ENCODE data around the gene TPP1. TPM values are rescaled to one million over a fixed set of nuclear protein-coding genes. Genes with fewer than 3 reads are reported as not detected.

Gene TPP1
- total RNA-seq, 6 experiments from 2014 or later = 62.5 to 159 (median 81.0) TPM

DNA sequence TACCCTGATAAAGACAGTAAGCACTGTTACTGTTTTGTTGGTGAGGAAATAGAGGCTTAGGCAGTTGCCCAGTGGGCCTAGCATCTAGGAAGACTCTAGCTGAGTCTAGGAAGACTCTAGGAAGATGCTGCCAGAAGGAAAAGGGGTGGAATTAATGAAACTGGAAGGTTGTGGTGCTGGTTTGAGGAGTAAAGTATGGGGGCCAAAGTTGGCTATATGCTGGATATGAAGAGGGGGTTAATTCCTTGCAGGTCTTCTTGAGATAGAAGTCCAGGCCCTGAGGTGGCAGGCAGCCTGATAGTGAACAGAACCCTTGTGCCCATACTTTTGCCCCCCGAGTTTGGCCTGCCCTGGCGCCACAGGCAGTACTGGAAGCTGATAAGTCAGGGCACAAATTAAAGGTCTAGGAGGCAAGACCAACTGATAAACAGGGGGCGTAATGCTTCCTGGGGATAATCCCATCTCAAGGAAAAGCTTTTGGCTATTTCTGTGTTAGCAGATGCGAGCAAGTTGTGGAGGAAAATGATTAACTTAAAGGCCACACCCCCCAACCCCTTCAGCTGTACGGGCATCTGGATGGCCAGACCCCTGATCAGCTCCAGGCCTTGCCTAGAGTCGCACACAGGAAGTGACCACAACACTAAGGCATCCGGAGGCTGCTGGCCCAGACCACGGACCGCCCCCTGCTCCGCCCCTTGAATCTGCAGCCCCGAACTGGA lies 12.6 kb downstream of the TPP1 start:
- DNase-seq (peak; percentile 83 to 93 (median 90)), ATAC-seq (peak; percentile 72 to 81 (median 77))
- Histone ChIP-seq H3K36me3 (peaks cover 8 to 37% (median 19%) of the 10 kb centered on the region in 4 donors), H3K27me3 (no peaks in the 10 kb centered on the region), H3K27ac (peak overlapping the region; percentile 75 to 91 (median 88)), H3K4me1 (peaks cover 0 to 49% (median 16%) of the 10 kb centered on the region in 4 donors), H3K4me3 (no peak overlapping the region), H3K9me3 (no peaks in the 10 kb centered on the region)
- 11% methylated on average over 8 of the region's 11 CpGs for WGBS (ENCODE audit: insufficient coverage, low coverage, low lambda C conversion rate, missing lambda C conversion rate)
- intact Hi-C loops (cut with DNase I) = no loop called here
- TF ChIP-seq POLR2A (IDR thresholded peaks at IDR 0.05) (peak; percentile 73), CTCF (IDR thresholded peaks at IDR 0.05) (no peak)

DNA sequence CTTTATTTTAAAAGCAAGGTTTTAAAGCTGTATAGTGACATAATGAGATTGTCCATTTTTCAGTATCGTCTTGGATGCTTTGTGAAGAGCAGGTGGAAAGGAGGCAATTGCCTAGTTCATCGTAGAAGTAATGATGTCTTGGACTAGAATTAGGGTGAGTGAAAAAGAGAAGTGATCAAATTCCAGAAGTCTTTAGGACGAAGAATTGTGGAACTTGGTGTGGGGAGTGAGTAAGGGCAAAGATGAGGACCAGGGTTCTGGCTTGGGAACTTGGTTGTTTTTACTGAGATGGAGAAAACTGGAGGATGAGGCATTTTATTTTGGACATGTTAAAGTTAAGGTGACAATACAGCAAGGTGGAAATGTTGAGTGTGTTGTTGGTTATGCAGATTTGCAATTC lies 14.4 kb downstream of the TPP1 start:
- TF ChIP-seq POLR2A (IDR thresholded peaks at IDR 0.05) (no peak), CTCF (IDR thresholded peaks at IDR 0.05) (no peak)
- Histone ChIP-seq H3K27me3 (no peaks in the 10 kb centered on the region), H3K9me3 (no peaks in the 10 kb centered on the region), H3K4me1 (peaks cover 0 to 45% (median 16%) of the 10 kb centered on the region in 4 donors), H3K4me3 (peak overlapping the region; percentile 73 to 89 (median 77)), H3K27ac (peak overlapping the region; percentile 84 to 91 (median 89)), H3K36me3 (peaks cover 3 to 42% (median 18%) of the 10 kb centered on the region in 4 donors)
- intact Hi-C loops (cut with DNase I) = no loop called here
- no peak for ATAC-seq
- DNase-seq = no peak
- WGBS (ENCODE audit: insufficient coverage, low coverage, low lambda C conversion rate, missing lambda C conversion rate) = 21% methylated on average over 3 of the region's 3 CpGs

- Histone ChIP-seq H3K9me3 (no peaks in the 10 kb centered on the region), H3K27ac (peak overlapping the region; percentile 84 to 91 (median 89)), H3K36me3 (peaks cover 3 to 42% (median 15%) of the 10 kb centered on the region in 4 donors), H3K4me3 (peak overlapping the region; percentile 73 to 89 (median 77)), H3K27me3 (no peaks in the 10 kb centered on the region), H3K4me1 (peaks cover 0 to 51% (median 18%) of the 10 kb centered on the region in 4 donors)
- 2% methylated on average over 17 of the region's 20 CpGs for WGBS (ENCODE audit: insufficient coverage, low coverage, low lambda C conversion rate, missing lambda C conversion rate)
- intact Hi-C loops (cut with DNase I) = no loop called here
- DNase-seq (peak in 2 of 3 donors; percentile 59 to 62), ATAC-seq (peak; percentile 42 to 51 (median 46))
- TF ChIP-seq POLR2A (IDR thresholded peaks at IDR 0.05) (peak; percentile 39), CTCF (IDR thresholded peaks at IDR 0.05) (peak; percentile 9 to 29 (median 12))
Measured at GRCh38 chr11:6604081-6604626, 15.1 kb downstream of the TPP1 start.

DNA sequence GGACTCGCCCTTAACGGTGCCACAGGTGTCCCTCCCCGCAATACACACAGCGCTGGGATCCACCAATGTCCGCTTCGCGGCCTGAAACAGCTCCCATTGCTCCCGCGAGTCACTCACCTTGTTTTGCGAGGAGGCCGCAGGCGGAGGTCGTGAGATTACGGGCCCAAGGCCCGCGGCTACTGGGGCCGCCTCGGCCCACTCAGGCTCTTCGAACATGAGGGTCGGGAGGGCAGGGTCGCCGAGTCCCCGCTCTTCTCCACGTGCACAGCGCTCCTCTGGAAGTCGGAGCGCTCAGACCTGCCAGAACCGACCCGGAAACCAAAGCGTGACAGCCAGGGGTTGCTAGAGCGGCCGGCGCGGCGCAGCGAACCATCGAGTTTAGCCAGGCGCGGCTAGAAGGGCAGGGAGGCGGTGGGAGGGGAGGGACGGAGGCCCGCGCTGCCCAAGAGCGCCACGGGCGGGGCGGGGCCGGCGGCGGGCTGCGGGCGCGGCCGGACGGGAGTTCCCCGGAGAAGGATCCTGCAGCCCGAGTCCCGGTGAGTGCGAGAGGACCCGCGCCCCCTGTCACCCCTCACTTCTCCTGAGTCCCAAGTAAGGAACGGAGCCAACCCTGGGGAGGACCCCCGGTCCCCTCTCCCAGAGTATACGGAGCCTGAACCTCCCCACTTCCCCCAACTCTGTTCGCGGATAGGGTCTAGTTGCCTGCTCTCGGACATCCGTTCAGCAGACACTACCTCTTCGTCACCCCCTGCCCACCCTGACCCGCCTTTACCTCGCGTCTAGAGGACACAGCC lies 15.7 kb downstream of the TPP1 start, which contains the start of the genes ILK and RRP8:
ILK (plus strand) TSS at position 488 of the 794 bp plus-strand sequence. CDS start 498 bp downstream, outside the sequence.
RRP8 (minus strand) TSS at position 330 of the 794 bp plus-strand sequence; CDS start at position 216, 114 bp downstream.
- Histone ChIP-seq H3K27me3 (no peaks in the 10 kb centered on the region), H3K27ac (peak within 1 kb of the TSS; percentile 84 to 91 (median 89)), H3K4me3 (peak within 1 kb of the TSS; percentile 73 to 89 (median 77)), H3K9me3 (no peaks in the 10 kb centered on the region), H3K36me3 (peaks cover 0 to 39% (median 13%) of the 10 kb centered on the region in 4 donors), H3K4me1 (peaks cover 0 to 58% (median 21%) of the 10 kb centered on the region in 4 donors)
- WGBS (ENCODE audit: insufficient coverage, low coverage, low lambda C conversion rate, missing lambda C conversion rate) = 0% methylated on average over 22 of the region's 72 CpGs
- TF ChIP-seq POLR2A (IDR thresholded peaks at IDR 0.05) = peak; percentile 88
- TF ChIP-seq CTCF (IDR thresholded peaks at IDR 0.05) = peak in 2 of 4 donors; percentile 18 to 26
- ATAC-seq = peak; percentile 79 to 92 (median 92)
- intact Hi-C loops (cut with DNase I) = no loop called here
- DNase-seq = peak; percentile 94 to 95 (median 94)
